Anterior cingulate cortex (tissue), 58 donors: ENCODE measurements around the gene GALR2.
"Not testable (repeated sequence)": the region's sequence is repeated elsewhere in the genome, so short reads cannot be mapped to it uniquely, and the experiment has no call there.

Source experiments
- DNase-seq, 58 donors: peaks; one replicate each; lab custom pipeline; 2025; lab: John Stamatoyannopoulos, UW

GALR2 gene, protein sequence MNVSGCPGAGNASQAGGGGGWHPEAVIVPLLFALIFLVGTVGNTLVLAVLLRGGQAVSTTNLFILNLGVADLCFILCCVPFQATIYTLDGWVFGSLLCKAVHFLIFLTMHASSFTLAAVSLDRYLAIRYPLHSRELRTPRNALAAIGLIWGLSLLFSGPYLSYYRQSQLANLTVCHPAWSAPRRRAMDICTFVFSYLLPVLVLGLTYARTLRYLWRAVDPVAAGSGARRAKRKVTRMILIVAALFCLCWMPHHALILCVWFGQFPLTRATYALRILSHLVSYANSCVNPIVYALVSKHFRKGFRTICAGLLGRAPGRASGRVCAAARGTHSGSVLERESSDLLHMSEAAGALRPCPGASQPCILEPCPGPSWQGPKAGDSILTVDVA

DNA sequence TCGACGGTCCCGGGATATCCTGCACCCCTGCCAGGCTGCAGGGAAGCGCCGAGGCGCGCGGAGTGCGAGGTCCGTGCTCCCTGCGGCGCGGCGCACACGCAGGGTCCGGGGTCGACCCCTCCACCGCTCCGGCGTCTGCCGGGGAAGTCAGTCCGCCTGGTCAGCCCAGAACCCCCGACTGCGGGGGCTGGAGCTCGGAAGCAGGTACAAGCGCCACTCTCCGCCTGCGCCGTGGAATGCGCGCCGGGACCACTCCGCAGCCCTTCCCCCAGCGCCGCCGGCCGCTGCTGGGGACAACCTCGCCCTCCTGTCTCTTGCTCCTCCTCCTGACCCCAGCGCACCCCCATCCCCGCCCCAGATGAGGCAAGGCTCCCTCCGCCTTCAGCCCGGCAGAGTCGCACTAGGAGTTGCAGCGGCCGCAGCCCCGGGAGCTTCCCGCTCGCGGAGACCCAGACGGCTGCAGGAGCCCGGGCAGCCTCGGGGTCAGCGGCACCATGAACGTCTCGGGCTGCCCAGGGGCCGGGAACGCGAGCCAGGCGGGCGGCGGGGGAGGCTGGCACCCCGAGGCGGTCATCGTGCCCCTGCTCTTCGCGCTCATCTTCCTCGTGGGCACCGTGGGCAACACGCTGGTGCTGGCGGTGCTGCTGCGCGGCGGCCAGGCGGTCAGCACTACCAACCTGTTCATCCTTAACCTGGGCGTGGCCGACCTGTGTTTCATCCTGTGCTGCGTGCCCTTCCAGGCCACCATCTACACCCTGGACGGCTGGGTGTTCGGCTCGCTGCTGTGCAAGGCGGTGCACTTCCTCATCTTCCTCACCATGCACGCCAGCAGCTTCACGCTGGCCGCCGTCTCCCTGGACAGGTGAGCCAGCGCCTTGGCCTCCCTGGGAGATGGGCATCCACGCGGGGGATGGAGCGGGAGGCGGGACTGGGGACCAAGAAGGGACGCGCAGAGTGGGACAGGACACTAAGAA lies at the start of gene GALR2:
Gene GALR2 (plus strand): TSS at position 392 of the 974 bp plus-strand sequence. CDS start 103 bp downstream, at position 495.
- no peak for DNase-seq

DNA sequence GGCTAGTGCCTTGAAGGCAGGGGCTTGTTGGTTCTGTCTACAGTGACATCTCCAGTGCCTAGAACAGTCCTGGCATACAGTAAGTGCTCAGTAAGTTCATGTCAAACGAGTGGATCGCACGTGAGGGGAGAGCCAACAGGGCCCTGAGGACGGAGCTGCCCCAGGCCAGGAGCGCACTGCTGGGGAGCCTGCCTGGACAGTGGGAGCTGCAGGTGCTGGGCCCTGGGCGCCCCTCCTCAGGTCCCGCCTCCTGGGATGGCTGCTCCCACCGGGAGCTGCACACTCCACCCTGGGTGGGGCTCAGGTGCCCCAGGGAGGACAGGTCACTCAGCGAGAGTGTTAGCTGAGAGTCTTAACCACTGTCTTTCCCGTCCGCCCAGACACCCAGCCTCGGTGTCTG lies 49.3 kb upstream of the GALR2 start:
- no peak for DNase-seq

DNA sequence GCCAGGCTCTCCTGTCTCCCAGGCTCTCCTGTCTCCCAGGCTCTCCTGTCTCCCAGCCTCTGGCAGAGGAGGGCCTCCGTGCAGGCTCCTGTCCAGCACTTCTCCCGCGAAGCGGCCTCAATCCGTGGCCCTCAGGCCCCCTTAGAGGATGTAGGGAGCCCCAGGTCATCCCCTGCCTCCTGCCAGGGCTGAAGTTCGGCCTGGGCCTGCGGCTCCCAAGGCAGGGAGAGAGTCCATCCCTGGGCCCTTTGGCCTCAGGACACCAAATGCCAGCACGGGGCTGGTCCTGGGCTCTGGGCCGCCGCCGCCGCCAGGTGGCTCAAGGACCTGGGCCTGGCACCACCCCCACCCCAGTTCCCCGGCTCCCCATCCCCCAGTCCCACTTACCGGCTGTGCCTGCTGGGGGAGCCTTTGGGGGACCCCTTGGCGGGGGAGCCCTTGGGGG lies 47.8 kb upstream of the GALR2 start:
- DNase-seq, result no peak

DNA sequence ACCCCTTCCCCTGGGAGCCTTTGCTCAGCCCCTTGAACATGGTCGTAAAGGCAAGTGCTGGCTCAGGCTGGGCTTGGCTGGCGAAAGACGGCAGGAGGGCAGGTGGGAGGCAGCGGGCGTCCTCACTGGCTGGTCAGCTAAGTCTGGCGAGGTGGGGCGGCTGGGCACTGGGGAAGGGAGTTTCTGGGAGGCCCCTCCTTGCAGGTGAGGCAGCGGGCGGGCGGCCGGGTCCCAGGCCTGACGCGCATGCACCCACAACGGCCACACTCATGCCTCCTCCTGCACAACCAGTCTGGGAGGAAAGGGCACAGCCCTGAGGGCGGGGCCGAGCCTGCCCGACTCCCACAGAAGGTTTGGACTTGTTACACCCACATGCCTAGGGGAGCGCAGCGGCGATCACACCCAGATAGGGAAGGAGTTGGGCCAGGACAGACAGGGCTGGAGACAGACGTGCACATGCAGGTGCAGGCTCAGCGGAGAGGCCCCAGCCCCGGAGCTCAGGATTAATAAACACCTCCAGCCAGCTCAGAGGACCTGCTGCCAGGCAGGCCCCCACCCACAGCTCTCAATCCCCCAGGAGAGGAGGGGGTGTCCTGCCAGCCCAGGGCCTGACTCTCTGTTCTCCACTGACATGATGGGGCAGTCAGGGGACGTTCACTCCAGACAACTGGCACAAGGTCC lies 47.3 kb upstream of the GALR2 start, which contains the start of gene EVPL:
Gene EVPL (minus strand): TSS at position 148 of the 681 bp plus-strand sequence. CDS start 108 bp downstream, at position 40.
- no peak for DNase-seq

DNA sequence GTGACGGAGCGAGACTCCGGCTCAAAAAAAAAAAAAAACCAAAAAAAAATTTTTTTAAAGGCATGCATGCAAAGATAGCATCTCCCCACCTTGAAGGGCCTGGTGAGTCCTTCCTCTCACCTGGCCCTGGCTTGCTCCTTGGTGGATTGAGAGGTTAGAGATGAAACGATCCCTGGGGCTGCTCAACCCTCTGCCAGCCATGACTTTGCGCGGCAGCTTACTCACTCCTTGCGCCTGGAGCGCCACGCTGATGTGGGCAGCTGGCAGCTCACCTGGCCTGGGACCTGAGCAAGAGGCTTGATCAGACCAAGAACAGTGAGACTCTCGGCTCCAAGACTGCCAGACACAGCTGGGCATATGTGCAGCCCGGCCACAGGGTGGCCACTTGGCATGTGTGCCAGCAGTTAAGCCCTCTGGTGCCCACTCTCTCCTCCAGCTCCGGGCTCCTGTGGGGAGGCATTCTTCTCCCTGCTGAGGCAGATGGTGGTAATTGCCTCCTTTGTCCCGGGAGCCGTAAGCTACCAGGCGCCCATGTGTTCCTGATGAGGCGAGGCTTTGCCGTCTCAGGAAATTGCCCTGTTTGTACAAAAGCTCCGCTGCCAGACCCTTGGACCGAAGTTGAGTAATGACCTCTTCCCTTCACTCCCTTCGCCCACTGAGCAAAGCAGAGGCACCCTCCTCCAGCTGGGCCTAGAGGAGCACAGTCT lies 42.4 kb upstream of the GALR2 start:
- DNase-seq, result peak in 1 of 58 donors; percentile 9

DNA sequence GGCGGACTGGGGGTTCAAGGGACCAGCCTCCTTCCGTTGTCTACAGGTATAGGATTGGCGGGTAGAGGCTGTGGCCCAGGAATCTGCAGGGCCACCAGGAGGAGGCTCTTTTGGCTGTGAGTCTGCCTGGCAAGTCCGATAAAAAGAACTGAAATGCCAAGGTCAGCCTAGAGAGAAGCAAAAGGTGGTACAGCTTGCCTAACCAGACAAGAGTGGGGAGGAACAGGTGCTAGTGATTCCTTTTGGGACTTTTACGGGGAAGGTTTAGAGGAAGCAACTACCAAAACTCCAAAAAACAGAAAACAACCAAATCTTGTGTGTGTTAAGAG lies 41.8 kb upstream of the GALR2 start:
- DNase-seq, result no peak

DNA sequence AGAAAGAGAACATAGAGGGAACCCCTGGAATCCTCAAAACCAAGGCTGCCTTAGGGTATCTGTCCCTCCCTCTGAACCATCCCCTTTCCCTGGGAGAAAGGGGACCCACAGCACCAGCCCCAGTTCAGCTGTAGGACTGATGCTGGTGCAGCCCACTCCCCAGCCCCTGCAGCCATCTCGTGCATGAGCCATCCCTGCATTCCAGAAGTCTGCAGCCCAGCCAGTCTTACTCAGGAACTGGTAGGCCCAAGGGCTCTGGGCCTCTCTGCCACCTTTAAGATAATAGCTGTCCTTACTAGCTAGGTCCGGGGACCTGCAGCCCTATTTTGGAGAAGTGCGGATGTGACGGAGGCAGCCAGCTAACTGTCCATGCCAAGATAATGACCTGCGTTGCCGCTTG lies 41.4 kb upstream of the GALR2 start:
- no peak for DNase-seq

DNA sequence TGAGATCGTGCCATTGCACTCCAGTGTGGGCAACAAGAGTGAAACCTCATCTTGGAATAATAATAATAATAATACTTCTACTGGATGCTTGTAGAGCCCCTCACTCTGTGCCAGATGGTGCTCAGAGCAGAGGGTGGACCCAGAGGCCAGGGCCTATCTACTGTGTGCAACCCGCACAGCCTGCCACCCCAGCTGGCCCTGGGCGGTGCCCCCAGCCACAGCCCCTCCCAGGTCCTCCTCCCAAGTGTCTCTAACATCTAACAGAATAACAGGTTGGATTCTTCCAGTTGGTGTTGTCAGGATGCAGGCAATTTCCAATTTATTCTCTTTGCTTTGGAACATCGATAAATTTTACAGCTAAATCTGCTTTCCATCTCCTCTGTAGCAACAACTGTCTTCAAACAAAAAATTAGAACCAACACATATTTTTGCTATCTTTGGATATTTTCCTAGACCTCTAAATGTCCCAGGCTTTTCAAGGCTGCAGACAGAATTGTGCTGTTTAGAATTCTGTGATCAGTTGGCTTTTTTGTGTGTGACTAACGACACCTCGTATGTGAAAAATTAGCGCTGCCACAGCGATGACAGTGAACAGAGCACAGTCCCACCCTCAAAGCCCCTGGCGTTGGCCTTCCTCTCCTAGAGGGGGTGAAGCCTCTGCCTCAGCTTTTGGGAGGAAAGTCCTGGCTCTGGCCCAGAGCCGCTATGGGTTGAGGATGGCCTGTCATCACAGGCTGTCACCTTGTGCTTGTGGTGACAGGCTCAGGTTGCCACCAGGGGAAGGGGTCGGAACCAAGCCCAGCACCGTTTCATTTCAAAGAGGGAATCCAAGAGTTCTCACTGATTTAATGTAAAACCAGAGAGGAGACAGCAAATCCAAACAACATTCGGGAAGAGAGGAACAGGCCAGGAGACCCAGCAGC lies 39.9 kb upstream of the GALR2 start:
- DNase-seq, result no peak

DNA sequence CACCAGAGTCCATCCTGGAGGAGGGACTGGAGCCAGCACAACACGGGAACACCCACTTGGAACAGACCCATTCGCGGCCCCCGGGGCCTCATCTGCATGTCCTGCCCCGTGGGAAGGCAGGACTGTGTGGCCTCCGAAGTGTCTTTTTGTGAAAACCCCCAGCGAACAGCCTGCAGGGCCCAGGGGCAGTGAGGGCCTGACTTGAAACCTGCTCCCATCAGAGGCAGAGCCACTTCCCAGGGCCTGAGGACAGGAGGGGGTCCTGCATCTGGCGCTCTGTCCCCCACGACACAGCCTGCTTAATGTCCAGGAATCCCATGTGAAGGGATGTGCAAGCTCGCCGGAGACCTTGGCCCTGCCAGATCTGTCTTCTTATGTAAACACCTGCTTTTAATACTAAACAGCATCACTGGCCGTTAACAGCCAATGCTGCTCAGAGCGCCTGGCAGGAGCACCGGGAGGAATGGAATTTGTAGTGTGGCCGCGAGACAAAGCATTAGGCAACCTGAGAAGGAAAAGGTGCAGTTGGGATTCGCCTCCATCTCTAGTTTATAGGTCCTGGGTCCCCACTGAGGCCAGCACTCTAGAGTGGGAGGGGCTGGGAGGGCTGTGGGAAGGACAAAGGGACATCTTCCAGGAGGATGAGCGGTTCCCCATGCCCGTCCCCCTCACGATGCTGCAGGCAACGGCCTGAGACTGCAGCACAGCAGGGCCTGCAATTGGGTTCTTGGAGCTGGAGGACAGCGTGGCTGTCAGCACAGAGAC lies 37.9 kb upstream of the GALR2 start:
- DNase-seq, result no peak

DNA sequence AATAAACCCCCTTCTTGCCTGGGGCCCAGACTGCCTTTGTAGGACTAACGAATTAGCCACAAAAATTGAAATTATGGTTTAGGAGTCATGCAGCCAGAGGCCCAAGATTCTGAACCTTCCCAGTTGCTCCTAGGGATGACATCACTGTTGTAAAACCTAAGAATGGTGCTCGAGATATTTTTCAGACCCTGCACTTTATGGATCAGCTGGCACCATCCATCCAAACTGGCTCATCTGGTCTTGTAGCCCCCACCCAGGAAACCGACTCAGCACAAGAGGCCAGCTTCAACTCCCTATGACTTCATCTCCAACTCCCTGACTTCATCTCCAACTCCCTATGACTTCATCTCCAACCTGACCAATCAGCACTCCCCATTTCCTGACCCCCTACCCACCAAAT lies 36.5 kb upstream of the GALR2 start:
- no peak for DNase-seq

DNA sequence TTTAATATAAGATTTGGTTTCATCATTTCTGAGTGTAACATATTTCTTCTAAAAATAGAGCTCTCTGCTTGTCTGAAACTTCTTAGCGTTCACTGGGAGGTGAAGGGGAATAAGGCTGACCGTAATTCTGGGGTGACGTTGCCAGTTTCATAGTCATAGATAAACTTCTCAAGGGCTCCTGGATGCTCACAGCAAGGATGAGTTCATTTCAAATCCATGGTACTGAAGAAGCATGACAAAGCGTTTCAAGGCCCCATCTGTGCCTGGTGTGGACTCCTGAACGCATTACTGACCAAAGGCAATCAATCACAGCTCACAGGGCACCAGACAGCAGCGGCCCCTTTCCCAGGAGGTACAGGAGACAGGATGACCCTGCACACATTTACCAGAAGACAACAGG lies 35.5 kb upstream of the GALR2 start:
- DNase-seq, result no peak

DNA sequence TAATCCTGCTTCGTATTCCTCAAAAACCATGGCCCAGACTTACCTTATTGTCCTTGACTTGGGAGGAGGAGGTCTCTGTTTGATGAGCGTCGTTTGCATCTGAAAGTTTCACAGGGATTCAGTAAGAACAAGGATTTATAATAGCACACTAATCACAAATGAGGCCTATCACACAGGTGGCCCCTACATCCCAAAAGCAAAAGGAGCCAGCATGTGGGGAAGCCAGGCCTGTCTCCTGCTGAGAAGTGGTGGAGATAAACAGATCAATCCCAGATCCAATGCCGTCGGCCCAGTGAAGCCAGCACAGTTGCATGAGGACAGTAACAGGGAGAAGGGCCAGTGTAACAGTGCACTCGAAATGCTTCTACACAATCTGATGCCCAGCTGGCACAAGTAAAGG lies 34.2 kb upstream of the GALR2 start:
- no peak for DNase-seq

DNA sequence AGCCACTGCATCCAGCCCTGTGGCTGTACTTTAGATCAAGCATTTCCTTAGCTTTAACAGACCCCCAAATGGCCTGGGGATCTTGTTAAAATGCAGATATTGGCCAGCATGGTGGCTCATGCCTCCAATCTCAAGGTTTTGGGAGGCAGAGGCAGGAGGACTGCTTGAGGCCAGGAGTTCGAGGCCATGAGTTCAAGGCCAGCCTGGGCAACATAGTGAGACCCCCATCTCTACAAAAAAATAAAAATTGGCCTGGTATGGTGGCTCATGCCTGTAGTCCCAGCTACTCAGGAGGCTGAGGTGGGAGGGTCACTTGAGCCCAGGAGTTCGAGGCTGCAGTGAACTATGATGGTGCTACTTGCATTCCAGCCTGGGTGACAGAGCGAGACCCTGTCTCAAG lies 31.7 kb upstream of the GALR2 start:
- DNase-seq, result not testable (repeated sequence)

DNA sequence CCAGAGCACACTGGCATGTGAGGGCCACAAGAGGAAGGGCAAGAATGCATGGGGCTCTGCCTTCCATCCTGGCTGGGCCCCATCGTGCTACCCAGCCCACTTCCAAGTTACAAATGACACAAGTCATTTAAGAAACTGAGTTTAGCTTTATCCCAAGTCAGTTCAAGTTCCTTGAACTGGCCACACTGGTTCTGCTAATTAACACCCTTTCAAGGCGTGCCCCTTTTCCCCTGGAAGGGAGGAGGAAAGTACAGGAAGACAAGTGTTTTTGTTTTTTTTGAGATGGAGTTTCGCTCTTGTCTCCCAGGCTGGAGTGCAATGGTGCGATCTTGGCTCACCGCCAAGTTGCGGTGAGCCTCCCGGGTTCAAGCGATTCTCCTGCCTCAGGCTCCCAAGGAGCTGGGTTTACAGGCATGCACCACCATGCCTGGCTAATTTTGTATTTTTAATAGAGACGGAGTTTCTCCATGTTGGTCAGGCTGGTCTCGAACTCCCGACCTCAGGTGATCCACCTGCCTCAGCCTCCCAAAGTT lies 30.0 kb upstream of the GALR2 start:
- not testable (repeated sequence) for DNase-seq

DNA sequence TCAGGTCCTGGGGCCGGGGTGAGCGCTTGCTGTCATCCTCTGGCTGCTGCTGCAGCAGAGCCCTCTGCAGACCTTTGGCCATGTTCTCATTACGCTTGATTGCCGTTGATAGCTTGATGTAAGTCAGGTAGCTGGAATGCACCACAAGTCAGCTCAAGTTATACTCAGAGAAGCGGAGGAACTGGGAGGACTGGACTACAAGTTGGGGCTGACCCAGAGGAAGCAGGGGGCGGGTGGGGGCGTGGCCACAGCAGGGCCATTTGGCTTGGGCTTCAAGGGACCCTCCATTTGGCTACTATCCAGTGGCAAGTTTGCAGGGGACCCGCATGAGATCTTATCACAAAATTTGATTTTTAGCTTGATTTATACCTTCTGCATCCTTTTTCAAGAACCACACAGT lies 28.5 kb upstream of the GALR2 start:
- DNase-seq, result no peak

DNA sequence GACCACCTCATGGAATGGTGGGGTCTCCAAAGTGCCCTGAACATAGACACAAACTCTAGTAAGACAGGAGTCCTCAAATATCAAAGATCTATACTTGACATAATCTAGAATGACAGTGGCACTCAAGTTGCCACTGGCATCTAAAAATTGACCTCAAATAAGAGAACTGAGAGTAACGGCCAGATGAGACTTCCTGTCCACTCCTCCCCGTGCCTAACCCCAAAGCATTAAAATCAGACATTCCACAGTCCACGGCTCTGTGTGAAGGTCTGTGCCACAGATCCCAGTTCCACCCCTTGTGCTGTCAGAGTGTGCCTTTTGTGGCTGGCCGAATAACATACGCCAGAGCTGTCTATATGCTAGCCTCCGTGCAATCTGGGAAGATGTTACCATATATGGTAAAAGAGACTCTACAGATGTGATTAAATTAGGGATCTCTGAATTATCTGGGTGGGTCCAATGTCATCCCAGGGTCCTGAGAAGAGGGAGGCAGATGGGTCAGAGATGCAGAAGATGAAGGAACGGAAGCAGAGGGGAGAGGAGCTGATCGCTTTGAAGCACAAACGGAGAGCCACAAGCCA lies 26.5 kb upstream of the GALR2 start:
- DNase-seq, result no peak

DNA sequence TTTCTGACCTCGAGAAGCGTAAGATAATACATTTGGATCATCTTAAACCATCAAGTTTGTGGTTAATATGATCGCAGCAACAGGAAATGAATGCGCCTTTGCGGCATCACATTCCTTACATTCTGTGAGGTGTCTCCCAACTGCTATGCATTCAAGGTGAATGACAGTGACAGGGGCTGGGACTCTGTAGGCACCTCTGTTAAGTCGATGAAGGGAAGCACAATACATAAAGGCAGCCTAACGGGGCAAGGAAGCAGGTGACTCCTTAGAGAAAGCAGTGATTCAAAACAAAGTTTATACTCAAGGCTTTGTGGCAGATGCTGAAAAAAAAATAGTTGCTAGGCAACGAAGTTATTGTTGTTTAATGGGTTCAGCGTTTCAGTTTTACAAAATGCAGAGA lies 25.9 kb upstream of the GALR2 start:
- no peak for DNase-seq

DNA sequence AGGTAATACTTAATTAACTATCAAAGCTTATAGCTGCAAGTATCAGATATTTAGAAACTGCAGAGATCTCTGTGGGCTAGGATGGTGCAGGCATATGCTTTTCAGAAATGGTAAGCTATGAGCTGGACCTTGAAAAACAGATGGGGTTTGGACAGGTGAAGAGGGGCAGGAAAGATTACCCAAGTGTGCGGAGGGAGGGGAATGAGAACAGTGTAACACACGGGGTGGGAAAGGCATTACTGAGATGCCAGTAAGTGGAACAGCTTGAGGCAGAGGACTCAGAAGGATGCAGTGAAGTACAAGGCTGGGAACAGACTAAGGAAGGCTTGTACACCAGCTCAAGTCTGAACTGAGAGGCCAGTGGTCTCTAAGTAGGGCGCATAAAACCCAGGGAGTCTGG lies 25.3 kb upstream of the GALR2 start:
- DNase-seq, result no peak
